ENCODE data around the gene SCNN1G. TPM values are rescaled to one million over a fixed set of nuclear protein-coding genes. Genes with fewer than 3 reads are reported as not detected.

SCNN1G gene
- total and polyA plus RNA-seq, 9 of the 15 experiments (the other 6 are each of a cell fraction or from before 2014, with no cell fraction given) = not detected

DNA sequence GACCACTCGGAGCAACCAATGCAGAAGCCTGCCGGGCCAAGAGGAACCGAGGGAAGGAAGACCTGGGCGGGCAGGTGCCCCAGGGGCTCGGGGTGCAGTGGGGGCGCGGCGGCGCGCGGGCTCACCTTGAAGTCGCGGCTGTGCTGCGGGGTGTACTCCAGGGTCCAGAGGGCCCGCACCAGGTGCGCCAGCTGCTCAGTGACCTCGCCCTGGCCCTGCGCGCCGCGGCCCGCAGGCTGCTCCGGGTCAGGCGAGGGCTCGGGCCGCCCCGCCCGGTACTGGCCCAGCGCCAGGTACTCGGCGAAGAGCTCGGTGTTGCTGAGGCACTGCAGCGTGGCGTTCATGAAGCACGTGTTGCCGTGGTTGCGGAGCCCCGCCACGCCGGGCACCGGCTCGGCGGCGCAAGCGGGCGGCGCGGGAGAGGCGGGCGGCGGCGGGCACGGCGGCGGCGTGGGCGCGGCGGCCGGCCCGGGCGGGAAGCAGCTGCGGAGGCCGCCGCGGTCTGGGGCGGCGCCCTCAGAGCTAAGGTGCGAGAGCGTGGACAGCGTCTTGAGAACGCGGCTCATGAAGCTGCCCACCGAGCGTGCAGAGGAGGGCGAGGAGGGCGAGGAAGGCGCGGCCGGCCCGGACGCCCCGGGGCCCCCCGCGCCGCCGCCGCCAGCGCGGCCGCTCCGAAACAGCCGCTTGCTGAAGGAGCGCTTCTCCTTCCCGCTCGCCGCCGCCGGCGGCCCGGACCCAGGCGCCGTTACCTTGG is 33.9 kb upstream of the SCNN1G start (continued):
- TF ChIP-seq, protein P1, sequence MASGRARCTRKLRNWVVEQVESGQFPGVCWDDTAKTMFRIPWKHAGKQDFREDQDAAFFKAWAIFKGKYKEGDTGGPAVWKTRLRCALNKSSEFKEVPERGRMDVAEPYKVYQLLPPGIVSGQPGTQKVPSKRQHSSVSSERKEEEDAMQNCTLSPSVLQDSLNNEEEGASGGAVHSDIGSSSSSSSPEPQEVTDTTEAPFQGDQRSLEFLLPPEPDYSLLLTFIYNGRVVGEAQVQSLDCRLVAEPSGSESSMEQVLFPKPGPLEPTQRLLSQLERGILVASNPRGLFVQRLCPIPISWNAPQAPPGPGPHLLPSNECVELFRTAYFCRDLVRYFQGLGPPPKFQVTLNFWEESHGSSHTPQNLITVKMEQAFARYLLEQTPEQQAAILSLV (tag; IDR thresholded peaks at IDR 0.05) = no peak
- TF ChIP-seq ZSCAN32 (CRISPR knock-in tag; IDR thresholded peaks at IDR 0.05) (no peak), KDM2B (CRISPR knock-in tag; IDR thresholded peaks at IDR 0.05) (no peak), RBBP5 (IDR thresholded peaks at IDR 0.05; ENCODE audit: borderline replicate concordance, insufficient read depth, low read length, poor library complexity, severe bottlenecking) (no peak), NFATC3 (IDR thresholded peaks at IDR 0.05) (no peak), BDP1 (IDR thresholded peaks at IDR 0.05; ENCODE audit: insufficient read depth, insufficient read length) (no peak), HDAC8 (tag; IDR thresholded peaks at IDR 0.05) (no peak), ERF (CRISPR knock-in tag; IDR thresholded peaks at IDR 0.05) (no peak), ZNF24 (IDR thresholded peaks at IDR 0.05) (no peak; the same call in none of the 2 replicates), FOXA1 (IDR thresholded peaks at IDR 0.05; ENCODE audit: borderline replicate concordance) (no peak), NFE2L1 (tag; IDR thresholded peaks at IDR 0.05; ENCODE audit: borderline replicate concordance, low read depth) (no peak), HLTF (IDR thresholded peaks at IDR 0.05) (no peak), BRF1 (IDR thresholded peaks at IDR 0.05; ENCODE audit: borderline replicate concordance, extremely low read depth, insufficient read length) (no peak), JUNB (CRISPR knock-in tag; conservative IDR thresholded peaks at IDR 0.05) (no peak), CEBPG (CRISPR knock-in tag; IDR thresholded peaks at IDR 0.05) (no peak), CEBPG (tag; conservative IDR thresholded peaks at IDR 0.05 in 1 of 2, IDR thresholded peaks at IDR 0.05 in 1 of 2) (no peak), SMARCB1 (IDR thresholded peaks at IDR 0.05; ENCODE audit: insufficient read length, low read depth) (no peak), NCOR1 (IDR thresholded peaks at IDR 0.05) (0 out of 2 replicates have a peak, but pooled peaks have one; percentile 9), ZNF766 (CRISPR knock-in tag; conservative IDR thresholded peaks at IDR 0.05) (no peak), E2F3 (CRISPR knock-in tag; IDR thresholded peaks at IDR 0.05) (no peak)
- TF ChIP-seq, protein P2, sequence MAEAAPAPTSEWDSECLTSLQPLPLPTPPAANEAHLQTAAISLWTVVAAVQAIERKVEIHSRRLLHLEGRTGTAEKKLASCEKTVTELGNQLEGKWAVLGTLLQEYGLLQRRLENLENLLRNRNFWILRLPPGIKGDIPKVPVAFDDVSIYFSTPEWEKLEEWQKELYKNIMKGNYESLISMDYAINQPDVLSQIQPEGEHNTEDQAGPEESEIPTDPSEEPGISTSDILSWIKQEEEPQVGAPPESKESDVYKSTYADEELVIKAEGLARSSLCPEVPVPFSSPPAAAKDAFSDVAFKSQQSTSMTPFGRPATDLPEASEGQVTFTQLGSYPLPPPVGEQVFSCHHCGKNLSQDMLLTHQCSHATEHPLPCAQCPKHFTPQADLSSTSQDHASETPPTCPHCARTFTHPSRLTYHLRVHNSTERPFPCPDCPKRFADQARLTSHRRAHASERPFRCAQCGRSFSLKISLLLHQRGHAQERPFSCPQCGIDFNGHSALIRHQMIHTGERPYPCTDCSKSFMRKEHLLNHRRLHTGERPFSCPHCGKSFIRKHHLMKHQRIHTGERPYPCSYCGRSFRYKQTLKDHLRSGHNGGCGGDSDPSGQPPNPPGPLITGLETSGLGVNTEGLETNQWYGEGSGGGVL (CRISPR knock-in tag; IDR thresholded peaks at IDR 0.05) = no peak
- TF ChIP-seq, protein P3, sequence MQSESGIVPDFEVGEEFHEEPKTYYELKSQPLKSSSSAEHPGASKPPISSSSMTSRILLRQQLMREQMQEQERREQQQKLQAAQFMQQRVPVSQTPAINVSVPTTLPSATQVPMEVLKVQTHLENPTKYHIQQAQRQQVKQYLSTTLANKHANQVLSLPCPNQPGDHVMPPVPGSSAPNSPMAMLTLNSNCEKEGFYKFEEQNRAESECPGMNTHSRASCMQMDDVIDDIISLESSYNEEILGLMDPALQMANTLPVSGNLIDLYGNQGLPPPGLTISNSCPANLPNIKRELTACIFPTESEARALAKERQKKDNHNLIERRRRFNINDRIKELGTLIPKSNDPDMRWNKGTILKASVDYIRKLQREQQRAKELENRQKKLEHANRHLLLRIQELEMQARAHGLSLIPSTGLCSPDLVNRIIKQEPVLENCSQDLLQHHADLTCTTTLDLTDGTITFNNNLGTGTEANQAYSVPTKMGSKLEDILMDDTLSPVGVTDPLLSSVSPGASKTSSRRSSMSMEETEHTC (IDR thresholded peaks at IDR 0.05) = no peak
- TF ChIP-seq, protein P4, sequence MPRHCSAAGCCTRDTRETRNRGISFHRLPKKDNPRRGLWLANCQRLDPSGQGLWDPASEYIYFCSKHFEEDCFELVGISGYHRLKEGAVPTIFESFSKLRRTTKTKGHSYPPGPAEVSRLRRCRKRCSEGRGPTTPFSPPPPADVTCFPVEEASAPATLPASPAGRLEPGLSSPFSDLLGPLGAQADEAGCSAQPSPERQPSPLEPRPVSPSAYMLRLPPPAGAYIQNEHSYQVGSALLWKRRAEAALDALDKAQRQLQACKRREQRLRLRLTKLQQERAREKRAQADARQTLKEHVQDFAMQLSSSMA (CRISPR knock-in tag; IDR thresholded peaks at IDR 0.05) = no peak
- TF ChIP-seq, protein P5, sequence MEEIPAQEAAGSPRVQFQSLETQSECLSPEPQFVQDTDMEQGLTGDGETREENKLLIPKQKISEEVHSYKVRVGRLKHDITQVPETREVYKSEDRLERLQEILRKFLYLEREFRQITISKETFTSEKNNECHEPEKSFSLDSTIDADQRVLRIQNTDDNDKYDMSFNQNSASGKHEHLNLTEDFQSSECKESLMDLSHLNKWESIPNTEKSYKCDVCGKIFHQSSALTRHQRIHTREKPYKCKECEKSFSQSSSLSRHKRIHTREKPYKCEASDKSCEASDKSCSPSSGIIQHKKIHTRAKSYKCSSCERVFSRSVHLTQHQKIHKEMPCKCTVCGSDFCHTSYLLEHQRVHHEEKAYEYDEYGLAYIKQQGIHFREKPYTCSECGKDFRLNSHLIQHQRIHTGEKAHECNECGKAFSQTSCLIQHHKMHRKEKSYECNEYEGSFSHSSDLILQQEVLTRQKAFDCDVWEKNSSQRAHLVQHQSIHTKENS (CRISPR knock-in tag; IDR thresholded peaks at IDR 0.05) = no peak
